WTC11 (cell line): ENCODE measurements around the gene APBB1. TPM values are rescaled to one million over a fixed set of nuclear protein-coding genes. Genes with fewer than 3 reads are reported as not detected.

Experiments
- ATAC-seq: fragments of 200-7000 bp; cut with Tn5 transposase; 2 replicates; pipeline ENCODE4 v1.10.0; 2021; ENCODE audit warnings: mild to moderate bottlenecking, moderate library complexity
- CTCF ChIA-PET: fragments of 300-600 bp; sonication (Branson Sonifier 250); formaldehyde crosslinking; loops from one replicate; lab custom pipeline; 2021; ENCODE audit warnings: antibody characterized with exemption; lab: Charles Lee
- POLR2A ChIA-PET: fragments of 350-600 bp; sonication (Branson Sonifier 250); formaldehyde crosslinking; loops from one replicate; lab custom pipeline; 2021; ENCODE audit warnings: antibody characterized with exemption; lab: Charles Lee
- DNase-seq: peaks from one replicate; pipeline ENCODE4 v3.0.0; 2021; ENCODE audit warnings: low spot score
- H3K27ac Mint-ChIP-seq: 2 replicates; pipeline ENCODE4 v1.8.0; 2021; ENCODE audit warnings: mixed read lengths
- H3K27me3 Mint-ChIP-seq: 2 replicates; pipeline ENCODE4 v1.8.0; 2021; ENCODE audit warnings: low read depth, mild to moderate bottlenecking, moderate library complexity, mixed read lengths
- H3K36me3 Mint-ChIP-seq: 2 replicates; pipeline ENCODE4 v1.8.0; 2021; ENCODE audit warnings: mixed read lengths
- H3K4me1 Mint-ChIP-seq: 2 replicates; pipeline ENCODE4 v1.8.0; 2022; ENCODE audit warnings: mixed read lengths
- H3K4me3 Mint-ChIP-seq: 2 replicates; pipeline ENCODE4 v1.8.0; 2021; ENCODE audit warnings: mild to moderate bottlenecking, moderate library complexity, mixed read lengths
- H3K9me3 Mint-ChIP-seq: 2 replicates; pipeline ENCODE4 v1.8.0; 2021; ENCODE audit warnings: mixed read lengths
- CREM ChIP-seq: sonication (generic); formaldehyde crosslinking; IDR thresholded peaks from 2 replicates; pipeline ENCODE4 v1.8.1; 2022; ENCODE audit warnings: mild to moderate bottlenecking, missing genetic modification reagents, moderate library complexity
- EMX1 ChIP-seq: fragments of 250-450 bp; sonication (Bioruptor Pico); IDR thresholded peaks from 2 replicates; pipeline ENCODE4 v1.8.0; 2021; ENCODE audit warnings: mild to moderate bottlenecking
- ETV6 ChIP-seq: sonication (generic); formaldehyde crosslinking; IDR thresholded peaks from 2 replicates; pipeline ENCODE4 v1.8.1; 2022; ENCODE audit warnings: mild to moderate bottlenecking, missing genetic modification reagents
- GTF2I ChIP-seq: fragments of 250-450 bp; sonication (Bioruptor Pico); conservative IDR thresholded peaks from 2 replicates; pipeline ENCODE4 v1.4.0; 2021; ENCODE audit warnings: mild to moderate bottlenecking
- JUN ChIP-seq: sonication (generic); formaldehyde crosslinking; IDR thresholded peaks from 2 replicates; pipeline ENCODE4 v1.8.0; 2023; ENCODE audit warnings: mild to moderate bottlenecking, missing genetic modification reagents
- NFATC4 ChIP-seq: fragments of 250-450 bp; sonication (Bioruptor Pico); IDR thresholded peaks from 2 replicates; pipeline ENCODE4 v1.9.0; 2021; ENCODE audit warnings: mild to moderate bottlenecking
- NFE2L1 ChIP-seq: sonication (generic); formaldehyde crosslinking; IDR thresholded peaks from 2 replicates; pipeline ENCODE4 v1.8.1; 2023; ENCODE audit warnings: missing genetic modification reagents
- RELA ChIP-seq: sonication (generic); formaldehyde crosslinking; IDR thresholded peaks from 2 replicates; pipeline ENCODE4 v1.8.1; 2022; ENCODE audit warnings: missing genetic modification reagents, mild to moderate bottlenecking, borderline replicate concordance
- SOX15 ChIP-seq: fragments of 250-450 bp; sonication (Bioruptor Pico); IDR thresholded peaks from 2 replicates; pipeline ENCODE4 v1.9.0; 2021; ENCODE audit warnings: mild to moderate bottlenecking
- TCF7 ChIP-seq: sonication (generic); formaldehyde crosslinking; IDR thresholded peaks from 2 replicates; pipeline ENCODE4 v1.8.0; 2022; ENCODE audit warnings: mild to moderate bottlenecking, low read depth, missing genetic modification reagents, moderate library complexity
- TEAD1 ChIP-seq: sonication (generic); formaldehyde crosslinking; IDR thresholded peaks from 2 replicates; pipeline ENCODE4 v1.8.0; 2022; ENCODE audit warnings: mild to moderate bottlenecking, missing genetic modification reagents
- TEAD4 ChIP-seq: sonication (generic); formaldehyde crosslinking; IDR thresholded peaks from 2 replicates; pipeline ENCODE4 v1.8.0; 2022; ENCODE audit warnings: mild to moderate bottlenecking, missing genetic modification reagents
- ZNF121 ChIP-seq: sonication (generic); formaldehyde crosslinking; IDR thresholded peaks from 2 replicates; pipeline ENCODE4 v1.8.0; 2023; ENCODE audit warnings: missing genetic modification reagents
- ZNF232 ChIP-seq: sonication (generic); formaldehyde crosslinking; IDR thresholded peaks from 2 replicates; pipeline ENCODE4 v1.8.0; 2022; ENCODE audit warnings: mild to moderate bottlenecking, missing genetic modification reagents
- ZNF317 ChIP-seq: sonication (generic); formaldehyde crosslinking; IDR thresholded peaks from 2 replicates; pipeline ENCODE4 v1.8.1; 2023; ENCODE audit warnings: low read depth, mild to moderate bottlenecking, moderate library complexity, missing genetic modification reagents, borderline replicate concordance
- ZNF423 ChIP-seq: fragments of 250-450 bp; sonication (Bioruptor Pico); IDR thresholded peaks from 2 replicates; pipeline ENCODE4 v2.1.2; 2022; ENCODE audit warnings: mild to moderate bottlenecking, moderate library complexity
- total RNA-seq: library from RNA; stranded (reverse); gene quantifications from 3 replicates; pipeline ENCODE4 v1.2.3, GENCODE V29; 2021
- TF ChIP-seq, protein P1 (sequence below): sonication (generic); formaldehyde crosslinking; IDR thresholded peaks from 2 replicates; pipeline ENCODE4 v1.8.0; 2022; ENCODE audit warnings: mild to moderate bottlenecking, missing genetic modification reagents
- TF ChIP-seq, protein P2 (sequence below): sonication (generic); formaldehyde crosslinking; IDR thresholded peaks from 2 replicates; pipeline ENCODE4 v1.8.1; 2023; ENCODE audit warnings: mild to moderate bottlenecking, missing genetic modification reagents, borderline replicate concordance
- TF ChIP-seq, protein P3 (sequence below): fragments of 250-450 bp; sonication (Bioruptor Pico); IDR thresholded peaks from 2 replicates; pipeline ENCODE4 v1.9.0; 2021; ENCODE audit warnings: mild to moderate bottlenecking
- TF ChIP-seq, protein P4 (sequence below): sonication (generic); formaldehyde crosslinking; IDR thresholded peaks from 2 replicates; pipeline ENCODE4 v1.8.0; 2023; ENCODE audit warnings: missing genetic modification reagents
- TF ChIP-seq, protein P5 (sequence below): sonication (generic); formaldehyde crosslinking; IDR thresholded peaks from 2 replicates; pipeline ENCODE4 v1.8.1; 2023; ENCODE audit warnings: mild to moderate bottlenecking, moderate library complexity, missing genetic modification reagents
- TF ChIP-seq, protein P6 (sequence below): sonication (generic); formaldehyde crosslinking; IDR thresholded peaks from 2 replicates; pipeline ENCODE4 v1.8.1; 2023; ENCODE audit warnings: mild to moderate bottlenecking, missing genetic modification reagents, moderate library complexity

APBB1 gene
- total RNA-seq, 1 experiment from 2014 or later, result 32.1 TPM

DNA sequence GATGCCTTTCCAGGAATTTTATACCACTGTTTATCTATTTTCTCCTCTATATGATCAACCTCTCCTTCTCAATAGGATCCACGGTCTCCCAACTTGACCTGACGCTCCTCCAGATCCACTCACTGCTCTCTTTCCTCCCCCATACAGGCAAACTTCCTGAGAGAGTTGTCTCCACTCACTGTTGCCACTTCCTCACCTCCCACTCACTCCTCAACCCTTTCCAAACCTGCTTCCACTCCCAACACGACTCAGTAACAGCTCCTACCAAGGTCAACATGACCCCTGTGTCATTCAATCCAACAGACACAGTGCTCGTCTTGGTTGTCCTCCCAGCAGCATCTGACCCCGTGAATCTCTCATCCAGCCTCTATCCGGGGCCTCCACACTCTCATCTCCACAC, 3.1 kb downstream of the APBB1 start:
- Mint-ChIP-seq H3K27ac (no peak overlapping the region), H3K4me3 (no peak overlapping the region), H3K27me3 (peaks cover 15% of the 10 kb centered on the region), H3K36me3 (no peaks in the 10 kb centered on the region), H3K4me1 (peaks cover 12% of the 10 kb centered on the region), H3K9me3 (no peaks in the 10 kb centered on the region)
- DNase-seq (no peak), ATAC-seq (no peak)
- POLR2A ChIA-PET, result no interaction called here
- TF ChIP-seq SOX15 (CRISPR knock-in tag) (no peak), GTF2I (no peak), RELA (no peak), ETV6 (CRISPR knock-in tag) (no peak), JUN (CRISPR knock-in tag) (no peak)
- TF ChIP-seq, protein P1, sequence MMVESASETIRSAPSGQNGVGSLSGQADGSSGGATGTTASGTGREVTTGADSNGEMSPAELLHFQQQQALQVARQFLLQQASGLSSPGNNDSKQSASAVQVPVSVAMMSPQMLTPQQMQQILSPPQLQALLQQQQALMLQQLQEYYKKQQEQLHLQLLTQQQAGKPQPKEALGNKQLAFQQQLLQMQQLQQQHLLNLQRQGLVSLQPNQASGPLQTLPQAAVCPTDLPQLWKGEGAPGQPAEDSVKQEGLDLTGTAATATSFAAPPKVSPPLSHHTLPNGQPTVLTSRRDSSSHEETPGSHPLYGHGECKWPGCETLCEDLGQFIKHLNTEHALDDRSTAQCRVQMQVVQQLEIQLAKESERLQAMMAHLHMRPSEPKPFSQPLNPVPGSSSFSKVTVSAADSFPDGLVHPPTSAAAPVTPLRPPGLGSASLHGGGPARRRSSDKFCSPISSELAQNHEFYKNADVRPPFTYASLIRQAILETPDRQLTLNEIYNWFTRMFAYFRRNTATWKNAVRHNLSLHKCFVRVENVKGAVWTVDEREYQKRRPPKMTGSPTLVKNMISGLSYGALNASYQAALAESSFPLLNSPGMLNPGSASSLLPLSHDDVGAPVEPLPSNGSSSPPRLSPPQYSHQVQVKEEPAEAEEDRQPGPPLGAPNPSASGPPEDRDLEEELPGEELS (CRISPR knock-in tag), result no peak
- TF ChIP-seq, protein P2, sequence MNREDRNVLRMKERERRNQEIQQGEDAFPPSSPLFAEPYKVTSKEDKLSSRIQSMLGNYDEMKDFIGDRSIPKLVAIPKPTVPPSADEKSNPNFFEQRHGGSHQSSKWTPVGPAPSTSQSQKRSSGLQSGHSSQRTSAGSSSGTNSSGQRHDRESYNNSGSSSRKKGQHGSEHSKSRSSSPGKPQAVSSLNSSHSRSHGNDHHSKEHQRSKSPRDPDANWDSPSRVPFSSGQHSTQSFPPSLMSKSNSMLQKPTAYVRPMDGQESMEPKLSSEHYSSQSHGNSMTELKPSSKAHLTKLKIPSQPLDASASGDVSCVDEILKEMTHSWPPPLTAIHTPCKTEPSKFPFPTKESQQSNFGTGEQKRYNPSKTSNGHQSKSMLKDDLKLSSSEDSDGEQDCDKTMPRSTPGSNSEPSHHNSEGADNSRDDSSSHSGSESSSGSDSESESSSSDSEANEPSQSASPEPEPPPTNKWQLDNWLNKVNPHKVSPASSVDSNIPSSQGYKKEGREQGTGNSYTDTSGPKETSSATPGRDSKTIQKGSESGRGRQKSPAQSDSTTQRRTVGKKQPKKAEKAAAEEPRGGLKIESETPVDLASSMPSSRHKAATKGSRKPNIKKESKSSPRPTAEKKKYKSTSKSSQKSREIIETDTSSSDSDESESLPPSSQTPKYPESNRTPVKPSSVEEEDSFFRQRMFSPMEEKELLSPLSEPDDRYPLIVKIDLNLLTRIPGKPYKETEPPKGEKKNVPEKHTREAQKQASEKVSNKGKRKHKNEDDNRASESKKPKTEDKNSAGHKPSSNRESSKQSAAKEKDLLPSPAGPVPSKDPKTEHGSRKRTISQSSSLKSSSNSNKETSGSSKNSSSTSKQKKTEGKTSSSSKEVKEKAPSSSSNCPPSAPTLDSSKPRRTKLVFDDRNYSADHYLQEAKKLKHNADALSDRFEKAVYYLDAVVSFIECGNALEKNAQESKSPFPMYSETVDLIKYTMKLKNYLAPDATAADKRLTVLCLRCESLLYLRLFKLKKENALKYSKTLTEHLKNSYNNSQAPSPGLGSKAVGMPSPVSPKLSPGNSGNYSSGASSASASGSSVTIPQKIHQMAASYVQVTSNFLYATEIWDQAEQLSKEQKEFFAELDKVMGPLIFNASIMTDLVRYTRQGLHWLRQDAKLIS (CRISPR knock-in tag), result no peak
- TF ChIP-seq, protein P3, sequence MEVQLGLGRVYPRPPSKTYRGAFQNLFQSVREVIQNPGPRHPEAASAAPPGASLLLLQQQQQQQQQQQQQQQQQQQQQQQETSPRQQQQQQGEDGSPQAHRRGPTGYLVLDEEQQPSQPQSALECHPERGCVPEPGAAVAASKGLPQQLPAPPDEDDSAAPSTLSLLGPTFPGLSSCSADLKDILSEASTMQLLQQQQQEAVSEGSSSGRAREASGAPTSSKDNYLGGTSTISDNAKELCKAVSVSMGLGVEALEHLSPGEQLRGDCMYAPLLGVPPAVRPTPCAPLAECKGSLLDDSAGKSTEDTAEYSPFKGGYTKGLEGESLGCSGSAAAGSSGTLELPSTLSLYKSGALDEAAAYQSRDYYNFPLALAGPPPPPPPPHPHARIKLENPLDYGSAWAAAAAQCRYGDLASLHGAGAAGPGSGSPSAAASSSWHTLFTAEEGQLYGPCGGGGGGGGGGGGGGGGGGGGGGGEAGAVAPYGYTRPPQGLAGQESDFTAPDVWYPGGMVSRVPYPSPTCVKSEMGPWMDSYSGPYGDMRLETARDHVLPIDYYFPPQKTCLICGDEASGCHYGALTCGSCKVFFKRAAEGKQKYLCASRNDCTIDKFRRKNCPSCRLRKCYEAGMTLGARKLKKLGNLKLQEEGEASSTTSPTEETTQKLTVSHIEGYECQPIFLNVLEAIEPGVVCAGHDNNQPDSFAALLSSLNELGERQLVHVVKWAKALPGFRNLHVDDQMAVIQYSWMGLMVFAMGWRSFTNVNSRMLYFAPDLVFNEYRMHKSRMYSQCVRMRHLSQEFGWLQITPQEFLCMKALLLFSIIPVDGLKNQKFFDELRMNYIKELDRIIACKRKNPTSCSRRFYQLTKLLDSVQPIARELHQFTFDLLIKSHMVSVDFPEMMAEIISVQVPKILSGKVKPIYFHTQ (CRISPR knock-in tag), result no peak
- CTCF ChIA-PET, result interaction anchor here (1.4 kb wide), 1 partner anchor 28 kb away, joined by 3 read pairs; no protein-coding TSS in a partner anchor

DNA sequence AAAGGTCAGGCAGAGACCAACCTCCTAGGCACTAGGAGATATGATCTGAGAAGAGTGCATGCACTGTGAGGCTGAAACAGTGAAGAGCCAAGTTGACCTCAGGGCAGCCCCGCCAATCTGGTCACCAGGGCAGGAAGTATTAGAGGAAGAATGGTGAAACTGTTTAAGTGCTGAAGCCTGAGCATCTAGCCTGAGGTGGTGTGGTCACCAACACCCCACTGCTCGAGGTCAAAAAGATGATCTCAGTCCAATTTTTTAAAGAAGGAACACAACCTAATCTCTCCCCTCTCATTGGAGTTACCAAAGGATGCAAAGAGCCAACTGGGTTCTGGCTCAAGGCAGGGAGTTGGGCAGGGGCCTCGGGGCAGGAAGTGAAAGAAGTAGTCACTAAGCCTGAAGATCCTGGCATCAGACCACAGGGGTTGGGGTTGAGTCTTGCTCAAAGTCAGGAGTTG, 4.0 kb downstream of the APBB1 start:
- Mint-ChIP-seq H3K36me3 (no peaks in the 10 kb centered on the region), H3K4me1 (peaks cover 12% of the 10 kb centered on the region), H3K4me3 (no peak overlapping the region), H3K27ac (no peak overlapping the region)
- TF ChIP-seq, protein P4, sequence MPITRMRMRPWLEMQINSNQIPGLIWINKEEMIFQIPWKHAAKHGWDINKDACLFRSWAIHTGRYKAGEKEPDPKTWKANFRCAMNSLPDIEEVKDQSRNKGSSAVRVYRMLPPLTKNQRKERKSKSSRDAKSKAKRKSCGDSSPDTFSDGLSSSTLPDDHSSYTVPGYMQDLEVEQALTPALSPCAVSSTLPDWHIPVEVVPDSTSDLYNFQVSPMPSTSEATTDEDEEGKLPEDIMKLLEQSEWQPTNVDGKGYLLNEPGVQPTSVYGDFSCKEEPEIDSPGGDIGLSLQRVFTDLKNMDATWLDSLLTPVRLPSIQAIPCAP (CRISPR knock-in tag), result no peak
- TF ChIP-seq TEAD1 (CRISPR knock-in tag), result no peak
- no peak for TF ChIP-seq CREM
- TF ChIP-seq, all 79 proteins: peak for 0
- CTCF ChIA-PET, result no interaction called here
- POLR2A ChIA-PET, result no interaction called here
- Mint-ChIP-seq H3K9me3 (no peaks in the 10 kb centered on the region), H3K27me3 (peaks cover 6% of the 10 kb centered on the region)
- ATAC-seq (no peak), DNase-seq (no peak)

DNA sequence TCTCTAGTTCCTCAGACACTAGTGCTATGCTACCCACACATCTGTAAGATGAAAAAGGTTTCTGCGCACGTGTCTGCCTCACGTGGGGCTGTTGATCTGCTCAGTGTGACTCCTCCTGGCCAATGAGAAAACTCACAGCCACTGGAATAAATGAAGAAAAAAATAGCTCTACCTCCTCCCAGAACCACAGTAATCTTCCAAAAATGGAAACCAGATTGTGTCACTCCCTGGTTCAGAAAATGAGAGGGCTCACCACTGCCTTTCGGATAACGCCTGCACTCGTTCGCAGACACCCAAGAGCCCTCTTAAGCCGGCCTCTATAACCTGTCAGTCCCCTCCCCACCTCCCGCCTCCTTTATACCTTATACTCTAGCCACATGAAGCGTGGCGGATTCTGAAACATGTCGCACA, 5.1 kb downstream of the APBB1 start:
- no peak overlapping the region for H3K4me3 Mint-ChIP-seq
- peaks cover 9% of the 10 kb centered on the region; the same call in 1 of the 2 replicates for H3K4me1 Mint-ChIP-seq
- no peaks in the 10 kb centered on the region for H3K27me3 Mint-ChIP-seq

More for the DNA sequence above, 5.1 kb downstream of the APBB1 start:
- DNase-seq (no peak), ATAC-seq (no peak)
- Mint-ChIP-seq H3K36me3 (no peaks in the 10 kb centered on the region), H3K9me3 (no peaks in the 10 kb centered on the region), H3K27ac (no peak overlapping the region)
- CTCF ChIA-PET, result interaction anchor here (0.9 to 1.8 kb wide), 6 partner anchors 16 to 59 kb away, joined by 3 to 9 read pairs (median 4); no protein-coding TSS in a partner anchor
- POLR2A ChIA-PET, result no interaction called here
- no peak for TF ChIP-seq ZNF423
- no peak for TF ChIP-seq TCF7 (CRISPR knock-in tag)
- TF ChIP-seq ZNF232 (CRISPR knock-in tag), result no peak
- TF ChIP-seq EMX1 (CRISPR knock-in tag), result no peak
- no peak for TF ChIP-seq TEAD4 (CRISPR knock-in tag)
- no peak for TF ChIP-seq NFATC4 (CRISPR knock-in tag)
- TF ChIP-seq NFE2L1 (CRISPR knock-in tag), result no peak
- TF ChIP-seq, protein P5, sequence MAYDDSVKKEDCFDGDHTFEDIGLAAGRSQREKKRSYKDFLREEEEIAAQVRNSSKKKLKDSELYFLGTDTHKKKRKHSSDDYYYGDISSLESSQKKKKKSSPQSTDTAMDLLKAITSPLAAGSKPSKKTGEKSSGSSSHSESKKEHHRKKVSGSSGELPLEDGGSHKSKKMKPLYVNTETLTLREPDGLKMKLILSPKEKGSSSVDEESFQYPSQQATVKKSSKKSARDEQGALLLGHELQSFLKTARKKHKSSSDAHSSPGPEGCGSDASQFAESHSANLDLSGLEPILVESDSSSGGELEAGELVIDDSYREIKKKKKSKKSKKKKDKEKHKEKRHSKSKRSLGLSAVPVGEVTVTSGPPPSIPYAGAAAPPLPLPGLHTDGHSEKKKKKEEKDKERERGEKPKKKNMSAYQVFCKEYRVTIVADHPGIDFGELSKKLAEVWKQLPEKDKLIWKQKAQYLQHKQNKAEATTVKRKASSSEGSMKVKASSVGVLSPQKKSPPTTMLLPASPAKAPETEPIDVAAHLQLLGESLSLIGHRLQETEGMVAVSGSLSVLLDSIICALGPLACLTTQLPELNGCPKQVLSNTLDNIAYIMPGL, result no peak
- TF ChIP-seq, protein P6, sequence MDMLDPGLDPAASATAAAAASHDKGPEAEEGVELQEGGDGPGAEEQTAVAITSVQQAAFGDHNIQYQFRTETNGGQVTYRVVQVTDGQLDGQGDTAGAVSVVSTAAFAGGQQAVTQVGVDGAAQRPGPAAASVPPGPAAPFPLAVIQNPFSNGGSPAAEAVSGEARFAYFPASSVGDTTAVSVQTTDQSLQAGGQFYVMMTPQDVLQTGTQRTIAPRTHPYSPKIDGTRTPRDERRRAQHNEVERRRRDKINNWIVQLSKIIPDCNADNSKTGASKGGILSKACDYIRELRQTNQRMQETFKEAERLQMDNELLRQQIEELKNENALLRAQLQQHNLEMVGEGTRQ (CRISPR knock-in tag), result no peak
- no peak for TF ChIP-seq ZNF121 (CRISPR knock-in tag)
- no peak for TF ChIP-seq ZNF317
- no peak for TF ChIP-seq ETV6 (CRISPR knock-in tag)
